ENCODE data around the gene ABCA7. TPM values are rescaled to one million over a fixed set of nuclear protein-coding genes. Genes with fewer than 3 reads are reported as not detected.

Gene ABCA7
- total and polyA plus RNA-seq, 2 experiments from 2014 or later = 17.8 to 26.8 TPM

GRCh38 chr19:1015061-1015781, 24.7 kb upstream of the ABCA7 start:
- no peak for DNase-seq (ENCODE audit: low spot score)
- Histone ChIP-seq H3K9me3 (ENCODE audit: low read depth) (no peaks in the 10 kb centered on the region), H3K27ac (no peak overlapping the region), H3K4me1 (ENCODE audit: insufficient read depth) (peaks cover 42% of the 10 kb centered on the region), H2AFZ (no peak overlapping the region), H4K20me1 (ENCODE audit: insufficient read depth, poor library complexity, severe bottlenecking) (peaks cover 61% of the 10 kb centered on the region), H3K9me2 (replicated peaks; ENCODE audit: insufficient read depth) (no peaks in the 10 kb centered on the region), H3K4me2 (no peak overlapping the region), H3K79me2 (peaks cover 69% of the 10 kb centered on the region), H3K27me3 (no peaks in the 10 kb centered on the region), H3K36me3 (replicated peaks; ENCODE audit: insufficient read depth, low read depth) (no peaks in the 10 kb centered on the region), H3K4me3 (no peak overlapping the region)
- WGBS (ENCODE audit: low lambda C conversion rate, missing lambda C conversion rate) = 97% methylated on average over 29 of the region's 29 CpGs
- TF ChIP-seq EZH2 (IDR thresholded peaks at IDR 0.05; ENCODE audit: borderline replicate concordance) (no peak), CTCF (IDR thresholded peaks at IDR 0.05; ENCODE audit: poor library complexity) (no peak), EZH2phosphoT487 (IDR thresholded peaks at IDR 0.05; ENCODE audit: low read depth, severe bottlenecking, unreplicated experiment) (no peak)

- peaks cover 65% of the 10 kb centered on the region for H4K20me1 ChIP-seq (ENCODE audit: insufficient read depth, poor library complexity, severe bottlenecking)
- H3K27me3 ChIP-seq = no peaks in the 10 kb centered on the region
- H3K36me3 ChIP-seq (replicated peaks; ENCODE audit: insufficient read depth, low read depth) = no peaks in the 10 kb centered on the region
- DNase-seq (ENCODE audit: low spot score) = no peak
- peak overlapping the region; percentile 62 for H3K27ac ChIP-seq
- H3K79me2 ChIP-seq = peaks cover 74% of the 10 kb centered on the region
- H3K9me3 ChIP-seq (ENCODE audit: low read depth) = no peaks in the 10 kb centered on the region
- no peak for TF ChIP-seq EZH2phosphoT487 (IDR thresholded peaks at IDR 0.05; ENCODE audit: low read depth, severe bottlenecking, unreplicated experiment)
- TF ChIP-seq EZH2 (IDR thresholded peaks at IDR 0.05; ENCODE audit: borderline replicate concordance) = no peak
- TF ChIP-seq CTCF (IDR thresholded peaks at IDR 0.05; ENCODE audit: poor library complexity) = no peak
- 74% methylated on average over 29 of the region's 31 CpGs for WGBS (ENCODE audit: low lambda C conversion rate, missing lambda C conversion rate)
- H2AFZ ChIP-seq = no peak overlapping the region
- H3K4me1 ChIP-seq (ENCODE audit: insufficient read depth) = peaks cover 42% of the 10 kb centered on the region
- H3K4me3 ChIP-seq = no peak overlapping the region
- no peaks in the 10 kb centered on the region for H3K9me2 ChIP-seq (replicated peaks; ENCODE audit: insufficient read depth)
- H3K4me2 ChIP-seq = peak overlapping the region; percentile 99
Observed at GRCh38 chr19:1015782-1016646, 23.9 kb upstream of the ABCA7 start.

GRCh38 chr19:1016647-1017114, 23.2 kb upstream of the ABCA7 start:
- Histone ChIP-seq H4K20me1 (ENCODE audit: insufficient read depth, poor library complexity, severe bottlenecking) (peaks cover 65% of the 10 kb centered on the region), H3K9me3 (ENCODE audit: low read depth) (no peaks in the 10 kb centered on the region), H3K27ac (peak overlapping the region; percentile 86), H3K36me3 (replicated peaks; ENCODE audit: insufficient read depth, low read depth) (no peaks in the 10 kb centered on the region), H3K4me2 (peak overlapping the region; percentile 99), H2AFZ (no peak overlapping the region), H3K4me1 (ENCODE audit: insufficient read depth) (peaks cover 42% of the 10 kb centered on the region), H3K4me3 (no peak overlapping the region), H3K79me2 (peaks cover 74% of the 10 kb centered on the region), H3K27me3 (no peaks in the 10 kb centered on the region), H3K9me2 (replicated peaks; ENCODE audit: insufficient read depth) (no peaks in the 10 kb centered on the region)
- 64% methylated on average over 11 of the region's 12 CpGs for WGBS (ENCODE audit: low lambda C conversion rate, missing lambda C conversion rate)
- no peak for TF ChIP-seq EZH2phosphoT487 (IDR thresholded peaks at IDR 0.05; ENCODE audit: low read depth, severe bottlenecking, unreplicated experiment)
- TF ChIP-seq CTCF (IDR thresholded peaks at IDR 0.05; ENCODE audit: poor library complexity) = no peak
- no peak for TF ChIP-seq EZH2 (IDR thresholded peaks at IDR 0.05; ENCODE audit: borderline replicate concordance)
- peak; percentile 70 for DNase-seq (ENCODE audit: low spot score)

Data from hepatocyte (in vitro differentiated cells).